Measurements from ENCODE around the gene ZNRF3. TPM values are rescaled to one million over a fixed set of nuclear protein-coding genes. Genes with fewer than 3 reads are reported as not detected.

Gene ZNRF3
- total RNA-seq, 1 donor from 2014 or later, result 0.69 TPM

- Mint-ChIP-seq H3K4me1 (peaks cover 6% of the 10 kb centered on the region), H3K4me3 (no peak overlapping the region), H3K27ac (no peak overlapping the region), H3K27me3 (peaks cover 24% of the 10 kb centered on the region), H3K9me3 (no peaks in the 10 kb centered on the region), H3K36me3 (ENCODE audit: low read depth) (no peaks in the 10 kb centered on the region)
- no peak for TF ChIP-seq CTCF (IDR thresholded peaks at IDR 0.05)
- ChIA-PET POLR2A (no interaction called here), CTCF (no interaction called here)
- intact Hi-C loops (cut with micrococcal nuclease), result no loop called here
- ATAC-seq (ENCODE audit: low read depth), result no peak
- no peak for DNase-seq
Measured at GRCh38 chr22:28931844-28932567, 48.6 kb downstream of the ZNRF3 start.

GRCh38 chr22:28933321-28933720, 49.9 kb downstream of the ZNRF3 start:
- CTCF ChIA-PET, result no interaction called here
- peaks cover 24% of the 10 kb centered on the region for H3K27me3 Mint-ChIP-seq

GRCh38 chr22:28934026-28934425, 50.7 kb downstream of the ZNRF3 start:
- Mint-ChIP-seq H3K27me3 (peaks cover 22% of the 10 kb centered on the region), H3K4me1 (peaks cover 6% of the 10 kb centered on the region), H3K4me3 (no peak overlapping the region), H3K27ac (no peak overlapping the region), H3K9me3 (no peaks in the 10 kb centered on the region), H3K36me3 (ENCODE audit: low read depth) (no peaks in the 10 kb centered on the region)
- ATAC-seq (ENCODE audit: low read depth), result no peak
- no peak for DNase-seq
- ChIA-PET CTCF (no interaction called here), POLR2A (no interaction called here)
- intact Hi-C loops (cut with micrococcal nuclease), result no loop called here
- no peak for TF ChIP-seq CTCF (IDR thresholded peaks at IDR 0.05)

More at GRCh38 chr22:28933321-28933720, 49.9 kb downstream of the ZNRF3 start:
- no peak overlapping the region for H3K27ac Mint-ChIP-seq
- intact Hi-C loops (cut with micrococcal nuclease), result no loop called here
- POLR2A ChIA-PET, result no interaction called here
- TF ChIP-seq CTCF (IDR thresholded peaks at IDR 0.05), result no peak
- H3K4me3 Mint-ChIP-seq, result no peak overlapping the region
- ATAC-seq (ENCODE audit: low read depth) (no peak), DNase-seq (no peak)
- H3K4me1 Mint-ChIP-seq, result peaks cover 6% of the 10 kb centered on the region
- no peaks in the 10 kb centered on the region for H3K9me3 Mint-ChIP-seq
- no peaks in the 10 kb centered on the region for H3K36me3 Mint-ChIP-seq (ENCODE audit: low read depth)

GRCh38 chr22:28935140-28935539, 51.8 kb downstream of the ZNRF3 start:
- ChIA-PET POLR2A (no interaction called here), CTCF (no interaction called here)
- H3K27me3 Mint-ChIP-seq, result peaks cover 19% of the 10 kb centered on the region
- TF ChIP-seq CTCF (IDR thresholded peaks at IDR 0.05), result no peak
- H3K27ac Mint-ChIP-seq, result no peak overlapping the region
- intact Hi-C loops (cut with micrococcal nuclease), result no loop called here
- ATAC-seq (ENCODE audit: low read depth) (no peak), DNase-seq (no peak)
- no peak overlapping the region for H3K4me3 Mint-ChIP-seq
- no peaks in the 10 kb centered on the region for H3K9me3 Mint-ChIP-seq
- no peaks in the 10 kb centered on the region for H3K36me3 Mint-ChIP-seq (ENCODE audit: low read depth)
- H3K4me1 Mint-ChIP-seq, result peaks cover 6% of the 10 kb centered on the region

GRCh38 chr22:28935713-28936112, 52.3 kb downstream of the ZNRF3 start:
- Mint-ChIP-seq H3K4me1 (peaks cover 2% of the 10 kb centered on the region), H3K4me3 (no peak overlapping the region), H3K27me3 (peaks cover 22% of the 10 kb centered on the region), H3K36me3 (ENCODE audit: low read depth) (no peaks in the 10 kb centered on the region), H3K9me3 (no peaks in the 10 kb centered on the region), H3K27ac (no peak overlapping the region)
- POLR2A ChIA-PET, result no interaction called here
- CTCF ChIA-PET, result no interaction called here
- DNase-seq, result no peak
- TF ChIP-seq CTCF (IDR thresholded peaks at IDR 0.05), result no peak
- ATAC-seq (ENCODE audit: low read depth), result no peak
- intact Hi-C loops (cut with micrococcal nuclease), result no loop called here

All from activated B cell treated with CpG ODN at 0.5 μM for 24 hours (primary cell).